Left colon (tissue), 2 donors: ENCODE data around the gene GALNTL6. TPM values are rescaled to one million over a fixed set of nuclear protein-coding genes. Genes with fewer than 3 reads are reported as not detected.
"Not testable (repeated sequence)": the region's sequence is repeated elsewhere in the genome, so short reads cannot be mapped to it uniquely, and the experiment has no call there.

Experiments used
- ATAC-seq: fragments of 200-7000 bp; cut with Tn5 transposase; one replicate; pipeline ENCODE4 v1.9.1; 2020; ENCODE audit warnings: mild to moderate bottlenecking, moderate library complexity
- DNase-seq, 2 donors: peaks; one replicate each; pipeline ENCODE4 v3.0.0-alpha.2; 2020
- intact Hi-C, 2 donors: fragments of 100-400 bp; cut with DNase I in 1 of 2; cut with micrococcal nuclease in 1 of 2; formaldehyde crosslinking; loops; one replicate each; pipeline versions ENCODE4 v1.11.2 to v1.14.0; 2022; cut with DNase I, micrococcal nuclease
- total RNA-seq, 2 donors: library from RNA; stranded (reverse); fragmentation: NEBNext Ultra II Directional; extraction: Animal tissue kit (Norgen Biotek cat#: 25700); gene quantifications; one replicate each; pipeline ENCODE4 v1.2.1, GENCODE V29; 2021
- donor health status: DM: no; HTN: no; CAD: no.
- donor health status: DM: yes; HTN: yes; CAD: no.

The GALNTL6 gene
- total RNA-seq, 2 donors from 2014 or later, result 0.20 to 0.21 TPM

DNA sequence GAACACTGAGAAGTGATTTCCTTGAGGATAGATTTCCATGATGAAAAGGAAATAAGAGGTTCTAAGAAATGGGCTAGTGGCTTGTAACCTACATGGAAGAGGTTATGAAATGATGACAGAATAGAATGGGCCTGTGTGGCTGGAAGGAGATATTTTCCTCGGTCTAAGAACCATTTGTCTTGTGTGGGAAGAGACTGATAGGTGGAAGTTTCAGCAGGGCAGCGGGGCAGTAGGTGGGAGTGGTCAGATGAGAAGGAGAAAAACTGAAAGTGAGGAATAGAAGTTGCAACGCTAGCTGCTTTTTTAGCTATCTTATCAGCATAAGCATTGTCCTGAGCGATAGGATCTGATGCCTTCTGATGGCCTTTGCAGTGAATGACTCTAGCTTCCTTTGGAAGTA, 1144.0 kb downstream of the GALNTL6 start:
- intact Hi-C loops, result no loop called here
- no peak for ATAC-seq

GRCh38 chr4:172962564-172963353, 1149.6 kb downstream of the GALNTL6 start:
- intact Hi-C loops, result no loop called here
- peak; percentile 55 to 84 for DNase-seq
- peak; percentile 99 for ATAC-seq

More for the DNA sequence above, 1144.0 kb downstream of the GALNTL6 start:
- DNase-seq, result no peak

DNA sequence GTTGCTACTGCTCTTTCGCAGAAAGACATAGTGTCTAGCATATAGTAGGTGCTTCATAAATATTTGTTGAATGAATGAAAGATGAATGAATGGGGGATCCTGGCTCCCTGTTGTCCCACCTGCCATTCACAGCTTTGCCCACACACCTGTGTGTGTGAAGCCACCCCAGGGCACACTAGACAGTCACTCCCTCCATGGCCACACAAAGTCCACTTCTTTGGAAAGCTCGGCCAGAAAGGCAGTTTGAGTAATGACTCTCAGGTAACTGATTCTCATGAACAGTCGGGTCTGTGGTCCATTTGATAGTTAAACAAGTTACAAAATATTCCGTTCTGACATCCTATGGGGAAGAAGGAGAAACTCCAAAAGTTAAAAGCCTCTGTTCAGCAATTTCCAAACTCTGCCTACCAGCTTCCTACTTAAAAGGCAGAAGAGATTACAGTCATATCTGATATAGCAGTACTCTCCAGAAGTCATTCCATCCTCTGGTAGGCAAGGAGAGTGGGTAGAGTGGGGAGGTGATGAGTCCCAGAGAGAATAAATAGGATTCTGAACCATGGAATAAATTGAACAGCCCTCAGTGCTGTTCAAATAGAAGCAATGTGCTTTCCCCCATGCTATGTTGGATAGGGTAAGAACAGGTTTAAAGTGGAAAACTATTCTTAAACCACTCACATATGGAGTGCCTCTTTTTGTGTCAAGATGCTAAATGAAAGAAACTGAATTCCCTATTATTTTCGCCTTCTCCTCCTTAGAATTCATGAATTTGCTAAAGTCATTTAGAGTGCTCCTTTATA, 1150.5 kb downstream of the GALNTL6 start:
- intact Hi-C loops, result no loop called here
- ATAC-seq (peak; percentile 18), DNase-seq (no peak)

DNA sequence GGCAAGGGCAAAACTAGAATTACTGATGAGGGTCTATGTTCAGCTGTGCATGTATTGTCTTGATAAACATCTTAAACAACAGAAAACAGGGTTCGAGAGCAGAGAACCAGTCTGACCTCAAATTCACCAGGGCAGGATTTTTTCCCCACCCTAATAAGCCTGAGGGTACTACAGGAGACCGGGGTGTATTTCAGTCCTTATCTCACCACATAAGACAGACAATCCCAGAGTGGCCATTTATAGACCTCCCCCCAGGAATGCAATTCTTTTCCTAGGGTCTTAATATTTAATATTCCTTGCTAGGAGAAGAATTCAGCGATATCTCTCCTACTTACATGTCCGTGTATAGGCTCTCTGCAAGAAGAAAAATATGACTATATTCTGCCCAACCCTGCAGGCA, 1157.0 kb downstream of the GALNTL6 start:
- intact Hi-C loops, DNase-seq, ATAC-seq: not testable (repeated sequence)

GRCh38 chr4:172974586-172974985, 1161.4 kb downstream of the GALNTL6 start:
- ATAC-seq (no peak), DNase-seq (no peak)
- intact Hi-C loops, result no loop called here

- no peak for DNase-seq
These were observed 1162.5 kb downstream of the GALNTL6 start for GRCh38 chr4:172975651-172976229.

DNA sequence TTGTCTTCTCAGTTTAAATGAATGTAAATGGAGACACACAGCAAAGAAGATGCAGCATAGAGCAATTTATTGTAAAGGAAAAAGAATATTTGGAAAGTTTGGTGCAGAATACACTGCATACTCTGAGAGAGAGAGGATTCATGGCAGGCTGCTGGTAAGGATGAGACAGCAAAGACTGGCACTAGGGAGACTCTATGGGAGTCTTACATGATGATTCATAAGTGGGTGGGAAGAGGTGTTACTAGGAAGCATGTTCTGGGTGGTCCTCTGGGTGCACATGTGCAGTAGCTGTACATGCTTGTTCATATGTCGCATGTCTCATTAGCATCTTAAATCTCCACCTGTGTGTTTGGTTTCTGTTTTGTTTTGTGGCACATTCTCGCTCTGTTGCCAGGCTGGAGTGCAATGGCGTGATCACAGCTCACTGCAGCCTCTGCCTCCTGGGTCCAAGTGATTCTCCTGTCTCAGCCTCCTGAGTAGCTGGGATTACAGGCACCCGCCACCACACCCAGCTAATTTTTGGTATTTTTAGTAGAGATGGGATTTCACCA, 1164.4 kb downstream of the GALNTL6 start:
- intact Hi-C loops, ATAC-seq, DNase-seq: not testable (repeated sequence)

More at GRCh38 chr4:172975651-172976229, 1162.5 kb downstream of the GALNTL6 start:
- intact Hi-C loops, result no loop called here
- ATAC-seq, result no peak

DNA sequence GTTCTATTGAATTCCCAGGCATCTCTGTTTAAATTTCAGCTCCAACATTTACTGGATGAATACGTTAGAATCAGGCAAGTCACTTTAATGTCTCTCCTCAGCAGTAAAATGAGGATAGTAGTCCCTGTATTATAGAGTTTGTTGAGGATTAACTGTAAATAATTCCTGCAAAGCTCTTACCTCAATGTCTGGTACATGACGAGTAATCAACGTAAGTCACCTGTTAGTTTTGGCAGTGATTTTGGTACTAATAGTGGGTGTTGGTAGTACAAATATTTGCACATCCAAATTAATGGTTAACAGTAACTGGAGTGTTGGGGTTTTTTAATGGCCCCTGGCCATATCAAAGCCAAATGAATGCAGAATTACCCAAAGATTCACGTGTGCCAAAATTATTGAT, 1165.6 kb downstream of the GALNTL6 start:
- no peak for DNase-seq
- ATAC-seq, result peak; percentile 55
- intact Hi-C loops, result no loop called here

DNA sequence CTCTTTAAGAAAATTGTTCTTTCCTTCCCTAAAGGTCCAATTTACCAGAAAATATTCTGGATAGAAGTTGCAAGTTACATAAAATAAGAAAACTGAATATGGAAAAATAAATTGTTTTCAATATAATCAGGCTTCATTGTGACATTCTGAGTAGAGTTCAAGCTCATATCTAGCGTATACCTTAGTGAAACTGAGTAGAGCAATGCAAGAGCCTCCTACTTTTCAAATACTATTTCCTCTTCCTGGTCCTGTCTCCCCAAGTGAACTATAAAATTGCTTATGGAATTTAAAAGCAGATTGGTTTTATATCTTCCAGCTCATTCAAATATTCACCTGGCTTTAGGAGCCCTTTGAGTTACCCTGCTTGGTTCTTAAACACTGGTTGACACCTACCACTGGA, 1166.1 kb downstream of the GALNTL6 start:
- DNase-seq, result no peak
- intact Hi-C loops, result no loop called here
- peak; percentile 89 for ATAC-seq

GRCh38 chr4:172980219-172980618, 1167.0 kb downstream of the GALNTL6 start:
- DNase-seq (no peak), ATAC-seq (no peak)
- intact Hi-C loops, result no loop called here

GRCh38 chr4:172982151-172982590, 1169.0 kb downstream of the GALNTL6 start:
- no peak for DNase-seq
- no peak for ATAC-seq
- intact Hi-C loops, result no loop called here

- ATAC-seq (no peak), DNase-seq (no peak)
- intact Hi-C loops, result no loop called here
These were observed 1169.8 kb downstream of the GALNTL6 start for GRCh38 chr4:172983014-172983413.

DNA sequence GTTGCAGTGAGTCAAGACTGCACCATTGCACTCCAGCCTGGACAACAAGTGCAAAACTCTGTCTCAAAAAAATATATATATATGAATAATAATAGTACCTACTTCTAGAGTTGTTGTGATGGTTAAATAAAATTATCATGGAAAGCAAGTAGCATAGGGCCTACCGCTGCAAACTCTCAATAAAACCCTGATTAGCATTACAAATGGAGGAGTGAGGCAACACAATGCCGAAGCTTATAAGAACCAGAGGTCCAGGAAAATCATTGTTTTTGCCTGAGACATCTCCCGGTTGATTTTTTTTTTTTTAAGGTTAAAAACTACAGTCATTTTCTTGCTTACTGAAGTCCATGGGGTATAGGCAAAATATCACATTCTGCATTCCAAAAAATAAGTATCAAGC, 1170.4 kb downstream of the GALNTL6 start:
- intact Hi-C loops, result no loop called here
- ATAC-seq, result no peak
- no peak for DNase-seq

DNA sequence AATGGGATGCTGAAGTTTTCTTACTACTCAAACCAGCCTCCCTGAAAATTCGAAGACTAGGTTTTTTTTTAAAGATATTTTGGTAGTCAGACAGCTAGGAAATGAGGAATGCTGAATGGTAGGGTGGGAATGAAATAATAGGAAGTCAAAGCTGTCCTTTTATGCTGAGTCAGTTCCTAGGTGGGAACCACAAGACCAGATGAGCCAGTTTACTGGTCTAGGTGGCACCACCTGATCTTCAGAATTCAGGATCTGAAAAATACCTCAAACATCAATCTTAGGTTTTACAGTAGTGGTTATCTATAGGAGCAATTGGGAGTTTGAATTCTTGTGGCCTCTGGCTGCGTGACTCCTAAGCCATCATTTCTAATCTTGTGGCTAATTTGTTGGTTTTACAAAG, 1172.3 kb downstream of the GALNTL6 start:
- ATAC-seq (no peak), DNase-seq (no peak)
- intact Hi-C loops, result no loop called here

- ATAC-seq (no peak), DNase-seq (no peak)
- intact Hi-C loops, result no loop called here
These were observed 1172.9 kb downstream of the GALNTL6 start for GRCh38 chr4:172986114-172986513.

GRCh38 chr4:172989984-172990820, 1177.0 kb downstream of the GALNTL6 start:
- intact Hi-C loops, result no loop called here
- DNase-seq (peak in 1 of 2 donors; percentile 36), ATAC-seq (peak; percentile 94)

- DNase-seq (no peak), ATAC-seq (peak; percentile 31)
- intact Hi-C loops, result no loop called here
These were observed 1179.6 kb downstream of the GALNTL6 start for GRCh38 chr4:172992648-172993378.

DNA sequence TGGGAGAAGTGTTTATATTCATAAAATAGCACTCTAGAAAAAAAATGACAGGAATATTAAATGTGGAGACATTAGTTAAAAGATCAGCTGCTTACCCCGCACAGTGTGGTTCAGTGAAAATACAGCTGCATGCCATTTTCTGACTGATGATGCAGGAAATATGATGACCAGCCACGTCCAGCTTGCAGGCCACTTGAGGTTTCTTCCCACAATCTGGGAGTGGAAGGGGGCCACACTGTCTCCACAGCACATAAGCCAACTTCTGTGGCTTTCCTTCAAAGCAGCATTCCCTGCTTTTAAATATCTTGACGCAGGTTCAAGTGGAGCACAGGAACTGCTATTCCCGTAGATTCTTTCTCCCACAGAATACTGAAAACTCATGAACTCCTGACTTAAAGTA, 1182.0 kb downstream of the GALNTL6 start:
- intact Hi-C loops, result no loop called here
- ATAC-seq, result no peak

More for the DNA sequence above, 1182.0 kb downstream of the GALNTL6 start:
- DNase-seq, result no peak
